Nephron progenitor cell (in vitro differentiated cells): ENCODE measurements around the gene SGTA.
A peak's percentile ranks its signal among the peaks of the same experiment; 100 is the strongest.

ENCODE experiments used
- DNase-seq: peaks from one replicate; pipeline ENCODE4 v3.0.0; 2021
- H3K27ac Mint-ChIP-seq: 2 replicates; pipeline ENCODE4 v1.8.0; 2021; ENCODE audit warnings: mild to moderate bottlenecking, moderate library complexity, mixed read lengths
- H3K27me3 Mint-ChIP-seq: 2 replicates; pipeline ENCODE4 v1.8.0; 2021; ENCODE audit warnings: mild to moderate bottlenecking, low read depth, mixed read lengths; ENCODE audit not compliant: poor library complexity
- H3K36me3 Mint-ChIP-seq: 2 replicates; pipeline ENCODE4 v1.8.0; 2021; ENCODE audit warnings: low read depth, mixed read lengths
- H3K4me1 Mint-ChIP-seq: 2 replicates; pipeline ENCODE4 v1.8.0; 2021; ENCODE audit warnings: mixed read lengths
- H3K4me3 Mint-ChIP-seq: 2 replicates; pipeline ENCODE4 v1.8.0; 2021; ENCODE audit warnings: mild to moderate bottlenecking, moderate library complexity, mixed read lengths
- H3K9me3 Mint-ChIP-seq: 2 replicates; pipeline ENCODE4 v1.8.0; 2021; ENCODE audit warnings: mild to moderate bottlenecking, moderate library complexity, mixed read lengths
- TF ChIP-seq, protein P1 (sequence below): fragments of 200-600 bp; sonication (generic); IDR thresholded peaks from 2 replicates; pipeline ENCODE4 v1.5.0; 2021; ENCODE audit warnings: antibody characterized with exemption

Gene SGTA, protein sequence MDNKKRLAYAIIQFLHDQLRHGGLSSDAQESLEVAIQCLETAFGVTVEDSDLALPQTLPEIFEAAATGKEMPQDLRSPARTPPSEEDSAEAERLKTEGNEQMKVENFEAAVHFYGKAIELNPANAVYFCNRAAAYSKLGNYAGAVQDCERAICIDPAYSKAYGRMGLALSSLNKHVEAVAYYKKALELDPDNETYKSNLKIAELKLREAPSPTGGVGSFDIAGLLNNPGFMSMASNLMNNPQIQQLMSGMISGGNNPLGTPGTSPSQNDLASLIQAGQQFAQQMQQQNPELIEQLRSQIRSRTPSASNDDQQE

DNA sequence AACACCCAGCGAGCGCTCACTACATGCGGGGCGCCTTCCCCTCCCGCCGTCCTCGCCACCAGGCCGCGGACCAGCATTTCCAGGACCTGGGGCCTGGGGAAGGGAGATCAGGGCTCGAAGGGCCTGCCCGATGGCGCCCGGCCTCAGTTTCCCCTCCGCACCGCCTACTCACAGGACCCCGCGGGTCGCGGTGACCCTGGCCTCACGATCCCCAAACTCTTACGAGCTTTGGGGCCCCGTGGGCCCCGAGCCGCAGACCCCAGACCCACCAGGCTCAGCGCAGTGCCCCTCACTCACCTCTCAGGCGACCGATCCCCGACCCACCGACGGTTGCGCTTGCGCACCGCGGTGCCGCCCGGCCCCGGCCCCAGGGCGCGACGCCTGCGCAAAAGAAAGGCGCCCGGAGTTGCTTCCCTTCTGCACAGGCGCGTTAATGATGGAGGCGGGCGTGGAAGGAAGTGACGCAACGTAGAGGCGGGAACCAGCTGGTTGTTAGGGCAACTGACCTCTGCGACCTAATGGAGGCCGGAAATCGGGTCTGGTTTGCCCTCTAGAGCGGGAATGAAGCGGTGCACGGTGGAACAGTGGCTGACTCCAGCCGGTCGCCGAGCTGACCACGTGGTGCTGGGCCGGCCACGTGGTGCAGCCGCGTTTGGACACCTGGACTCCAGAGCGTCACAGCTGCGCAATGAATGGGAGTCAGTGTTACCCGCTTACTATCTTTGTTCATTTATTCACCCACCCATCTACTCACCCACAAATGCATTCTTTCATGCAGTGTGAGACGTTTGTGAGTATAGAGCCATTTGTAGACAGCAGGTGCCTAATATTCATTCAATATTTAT, at the start of gene SGTA:
Gene SGTA (minus strand): TSS at position 338 of the 845 bp plus-strand sequence. CDS start 14,205 bp downstream, outside the sequence.
- Mint-ChIP-seq H3K36me3 (peaks cover 31% of the 10 kb centered on the region), H3K9me3 (peaks cover 10% of the 10 kb centered on the region), H3K4me1 (peaks cover 55% of the 10 kb centered on the region), H3K4me3 (peak within 1 kb of the TSS; percentile 92), H3K27me3 (no peaks in the 10 kb centered on the region), H3K27ac (peak within 1 kb of the TSS; percentile 98)
- peak; percentile 96 for DNase-seq
- TF ChIP-seq, protein P1, sequence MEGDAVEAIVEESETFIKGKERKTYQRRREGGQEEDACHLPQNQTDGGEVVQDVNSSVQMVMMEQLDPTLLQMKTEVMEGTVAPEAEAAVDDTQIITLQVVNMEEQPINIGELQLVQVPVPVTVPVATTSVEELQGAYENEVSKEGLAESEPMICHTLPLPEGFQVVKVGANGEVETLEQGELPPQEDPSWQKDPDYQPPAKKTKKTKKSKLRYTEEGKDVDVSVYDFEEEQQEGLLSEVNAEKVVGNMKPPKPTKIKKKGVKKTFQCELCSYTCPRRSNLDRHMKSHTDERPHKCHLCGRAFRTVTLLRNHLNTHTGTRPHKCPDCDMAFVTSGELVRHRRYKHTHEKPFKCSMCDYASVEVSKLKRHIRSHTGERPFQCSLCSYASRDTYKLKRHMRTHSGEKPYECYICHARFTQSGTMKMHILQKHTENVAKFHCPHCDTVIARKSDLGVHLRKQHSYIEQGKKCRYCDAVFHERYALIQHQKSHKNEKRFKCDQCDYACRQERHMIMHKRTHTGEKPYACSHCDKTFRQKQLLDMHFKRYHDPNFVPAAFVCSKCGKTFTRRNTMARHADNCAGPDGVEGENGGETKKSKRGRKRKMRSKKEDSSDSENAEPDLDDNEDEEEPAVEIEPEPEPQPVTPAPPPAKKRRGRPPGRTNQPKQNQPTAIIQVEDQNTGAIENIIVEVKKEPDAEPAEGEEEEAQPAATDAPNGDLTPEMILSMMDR = peak; percentile 31

DNA sequence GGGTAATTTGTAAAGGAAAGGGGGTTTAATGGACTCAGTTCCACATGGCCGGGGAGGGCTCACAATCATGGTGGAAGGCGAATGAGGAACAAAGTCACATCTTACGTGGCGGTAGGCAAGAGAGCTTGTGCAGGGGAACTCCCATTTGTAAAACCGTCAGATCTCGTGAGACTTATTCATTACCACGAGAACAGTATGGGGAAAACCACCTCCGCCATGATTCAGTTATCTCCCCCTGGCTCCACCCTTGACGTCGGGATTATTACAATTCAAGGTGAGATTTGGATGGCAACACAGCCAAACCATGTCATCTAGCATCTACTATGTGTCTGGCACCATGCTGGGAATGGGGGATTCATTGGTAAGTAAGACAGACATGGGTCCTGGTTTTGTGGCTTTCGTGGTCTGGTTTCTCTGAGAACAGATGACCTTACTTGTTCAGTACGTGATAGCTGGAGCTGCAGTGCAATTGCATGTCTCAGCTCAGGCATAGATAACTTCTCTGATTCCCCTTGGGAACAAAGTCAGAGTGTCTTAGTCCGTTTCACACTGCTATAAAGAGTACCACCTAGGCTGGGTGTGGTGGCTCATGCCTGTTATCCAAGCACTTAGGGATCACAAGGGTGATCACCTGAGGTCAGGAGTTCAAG, 44.9 kb upstream of the SGTA start:
- H3K27ac Mint-ChIP-seq = no peak overlapping the region
- DNase-seq = no peak
- peaks cover 7% of the 10 kb centered on the region for H3K27me3 Mint-ChIP-seq
- no peak overlapping the region for H3K4me3 Mint-ChIP-seq
- H3K9me3 Mint-ChIP-seq = peaks cover 85% of the 10 kb centered on the region
- TF ChIP-seq, protein P1 = no peak
- no peaks in the 10 kb centered on the region for H3K4me1 Mint-ChIP-seq
- peaks cover 97% of the 10 kb centered on the region for H3K36me3 Mint-ChIP-seq

DNA sequence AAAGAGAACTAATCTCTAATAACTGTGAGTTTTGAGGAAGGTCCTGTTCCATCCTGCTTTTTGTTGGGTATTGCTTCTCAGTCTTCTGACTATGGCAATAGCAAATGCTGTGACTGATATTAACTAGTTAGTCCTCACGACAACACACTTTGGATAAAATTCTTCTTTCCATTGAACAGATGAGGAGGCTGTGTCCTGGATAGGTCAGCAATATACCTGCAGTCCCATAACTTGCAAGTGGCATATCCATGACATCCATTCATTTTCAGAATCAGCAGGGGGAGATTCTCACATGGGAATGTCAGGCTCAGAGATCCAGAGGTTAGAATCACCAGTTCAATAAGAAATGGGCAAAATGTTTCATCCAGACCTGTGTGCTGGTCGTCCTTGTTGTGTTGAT, 43.9 kb upstream of the SGTA start:
- Mint-ChIP-seq H3K27me3 (peaks cover 7% of the 10 kb centered on the region), H3K4me1 (no peaks in the 10 kb centered on the region), H3K9me3 (peaks cover 77% of the 10 kb centered on the region), H3K27ac (no peak overlapping the region), H3K36me3 (peaks cover 97% of the 10 kb centered on the region), H3K4me3 (no peak overlapping the region)
- DNase-seq = no peak
- TF ChIP-seq, protein P1 = no peak

DNA sequence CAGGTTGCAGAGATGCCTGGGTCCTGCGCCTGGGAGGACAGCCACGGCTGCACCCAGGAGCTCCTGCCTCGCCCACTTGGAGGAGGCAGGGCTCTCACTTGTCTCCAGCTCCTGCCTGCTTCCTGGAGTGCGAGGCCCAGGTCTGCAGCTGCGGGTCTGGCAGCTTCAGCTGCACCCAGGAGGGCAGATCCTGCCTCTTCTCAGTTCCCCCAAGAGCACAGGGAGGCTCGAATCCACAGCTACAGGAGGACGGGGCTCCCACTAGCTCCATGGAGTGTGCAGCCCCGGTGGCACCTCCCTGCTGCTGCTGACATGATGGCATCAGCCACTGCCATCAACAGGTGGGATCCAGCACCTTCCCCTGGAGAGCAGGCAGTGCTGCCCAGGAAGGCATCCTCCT, 41.1 kb upstream of the SGTA start:
- Mint-ChIP-seq H3K27me3 (peaks cover 7% of the 10 kb centered on the region), H3K9me3 (peaks cover 57% of the 10 kb centered on the region), H3K27ac (no peak overlapping the region), H3K36me3 (peaks cover 76% of the 10 kb centered on the region), H3K4me3 (no peak overlapping the region), H3K4me1 (no peaks in the 10 kb centered on the region)
- no peak for DNase-seq
- TF ChIP-seq, protein P1 = no peak

DNA sequence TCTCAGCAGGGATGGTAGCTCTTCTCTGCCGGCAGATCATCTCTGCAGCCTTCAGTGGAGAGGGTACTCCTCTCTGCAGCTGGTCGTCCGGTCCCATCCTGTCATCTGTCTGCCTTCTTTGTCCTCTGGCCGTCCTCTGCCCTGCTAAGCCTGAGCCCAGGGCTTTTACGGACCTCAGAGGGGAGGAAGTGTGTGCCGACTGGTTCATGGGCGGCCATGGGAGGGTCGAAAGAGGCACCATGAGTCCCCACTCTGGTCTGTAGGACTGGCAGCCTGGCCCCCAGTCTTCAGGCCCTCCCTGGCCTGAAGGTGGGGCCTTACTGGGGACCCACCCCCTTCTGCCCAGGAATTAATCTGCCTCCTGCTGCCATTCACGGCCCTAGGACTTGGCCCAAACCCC, 40.6 kb upstream of the SGTA start:
- DNase-seq = no peak
- TF ChIP-seq, protein P1 = no peak
- H3K9me3 Mint-ChIP-seq = peaks cover 52% of the 10 kb centered on the region
- peaks cover 10% of the 10 kb centered on the region for H3K27me3 Mint-ChIP-seq
- peaks cover 72% of the 10 kb centered on the region for H3K36me3 Mint-ChIP-seq
- H3K27ac Mint-ChIP-seq = no peak overlapping the region
- no peak overlapping the region for H3K4me3 Mint-ChIP-seq
- no peaks in the 10 kb centered on the region for H3K4me1 Mint-ChIP-seq
